NCI-H345 treated with DMSO at 0.1 percent for 48 hours (cell line): ENCODE data around the gene ADAM12.

Source experiments
- DNase-seq: peaks from one replicate; lab custom pipeline; 2025; ENCODE audit not compliant: unreplicated experiment; lab: John Stamatoyannopoulos, UW

Gene ADAM12

DNA sequence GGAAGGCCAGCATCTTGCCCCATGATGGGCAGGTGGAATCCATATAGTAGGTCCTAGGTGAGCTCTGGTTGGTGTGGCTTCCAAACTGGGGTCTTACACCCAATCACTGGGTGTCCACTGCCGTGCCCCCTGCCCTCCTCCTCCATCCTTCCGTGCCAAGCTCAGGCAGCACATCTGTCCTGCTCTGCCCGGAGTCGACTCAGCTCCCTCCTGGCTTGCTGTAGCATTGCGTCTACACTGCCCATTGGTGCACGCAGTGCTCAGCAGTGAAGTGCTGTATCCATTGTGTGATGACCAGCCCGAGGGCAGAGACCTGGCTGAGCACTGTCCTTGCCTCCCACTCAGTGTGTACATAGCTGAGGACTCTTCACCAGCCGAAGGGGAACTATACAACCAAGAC is 148.4 kb downstream of the ADAM12 start:
- no peak for DNase-seq

DNA sequence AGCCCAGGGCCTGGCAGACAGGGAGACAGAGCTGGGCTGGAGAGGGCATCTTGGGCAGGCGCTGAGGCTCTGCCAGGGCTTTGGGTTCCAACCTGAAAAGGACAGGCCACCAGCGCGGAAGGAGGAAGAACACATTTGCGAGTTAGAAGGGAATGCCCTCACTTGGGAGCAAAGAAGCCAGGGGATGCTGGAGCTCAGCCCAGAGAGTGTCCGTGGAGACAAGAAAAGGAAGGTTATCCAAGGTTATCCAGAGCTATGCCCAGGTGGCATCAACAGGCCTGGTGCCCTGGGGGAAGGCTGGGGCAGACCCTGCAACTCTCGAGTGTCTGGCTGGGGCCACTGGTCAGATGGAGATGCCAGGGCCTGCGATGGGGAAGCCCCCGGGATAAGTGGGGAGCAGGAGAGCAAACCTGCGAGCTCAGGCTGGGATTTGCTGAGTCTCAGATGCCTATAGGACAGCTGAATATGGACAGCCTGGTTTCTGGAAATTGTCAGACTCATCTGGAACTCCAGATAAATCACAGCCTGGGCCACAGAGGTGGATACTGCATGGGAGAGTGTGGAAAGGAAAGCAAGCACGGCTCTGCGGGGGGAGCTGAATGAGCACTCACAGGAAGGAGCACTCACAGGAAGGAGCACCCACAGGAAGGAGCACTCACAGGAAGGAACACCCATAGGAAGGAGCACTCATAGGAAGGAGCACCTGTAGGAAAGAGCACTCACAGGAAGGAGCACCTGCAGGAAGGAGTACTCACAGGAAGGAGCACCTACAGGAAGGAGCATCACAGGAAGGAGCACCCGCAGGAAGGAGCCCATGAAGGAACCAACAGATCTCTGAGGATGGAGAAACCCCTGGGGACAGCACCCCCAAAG is 152.1 kb downstream of the ADAM12 start:
- no peak for DNase-seq

DNA sequence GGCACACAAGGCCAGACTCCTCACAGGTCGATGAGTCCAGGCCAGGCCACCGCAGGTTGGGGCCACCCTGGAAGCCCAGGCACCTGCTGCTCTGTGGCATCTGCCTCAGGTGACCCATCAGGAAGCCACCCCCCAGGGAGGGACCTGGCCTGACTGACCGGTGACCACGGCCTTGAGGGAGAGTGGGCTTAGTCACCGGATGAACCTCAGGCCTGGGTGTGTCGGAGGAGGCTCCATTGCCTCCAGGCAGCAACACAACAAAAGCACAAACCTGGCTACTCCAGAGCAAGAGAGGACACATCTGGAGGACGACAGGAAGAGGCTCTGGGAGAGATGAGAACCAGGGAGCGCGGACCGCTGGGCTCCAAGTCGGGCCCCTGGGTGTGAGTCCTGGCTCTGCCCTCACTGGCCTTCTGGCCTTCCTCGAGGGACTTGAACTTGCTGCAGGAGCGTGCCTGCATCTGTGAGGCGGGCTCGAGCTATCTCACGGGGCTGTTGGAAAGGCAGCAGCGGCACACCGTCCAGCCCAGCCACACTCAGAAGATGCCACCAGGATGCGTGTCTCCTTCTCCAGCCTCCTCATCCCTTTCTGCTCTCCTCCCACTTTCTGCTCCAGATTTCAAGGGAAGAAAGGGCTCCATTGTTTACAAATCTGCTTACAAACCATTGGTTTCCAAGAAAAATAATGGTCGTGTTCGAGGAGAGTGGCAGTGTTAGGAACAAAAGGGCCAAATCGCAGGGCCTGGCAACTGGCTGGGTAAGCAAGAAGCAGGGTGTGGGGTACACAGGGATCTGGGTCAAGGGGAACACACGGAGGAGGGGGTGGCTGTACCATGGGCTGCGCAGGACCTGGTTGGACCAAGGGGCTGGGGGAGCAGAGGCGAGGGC is 152.9 kb downstream of the ADAM12 start:
- no peak for DNase-seq

DNA sequence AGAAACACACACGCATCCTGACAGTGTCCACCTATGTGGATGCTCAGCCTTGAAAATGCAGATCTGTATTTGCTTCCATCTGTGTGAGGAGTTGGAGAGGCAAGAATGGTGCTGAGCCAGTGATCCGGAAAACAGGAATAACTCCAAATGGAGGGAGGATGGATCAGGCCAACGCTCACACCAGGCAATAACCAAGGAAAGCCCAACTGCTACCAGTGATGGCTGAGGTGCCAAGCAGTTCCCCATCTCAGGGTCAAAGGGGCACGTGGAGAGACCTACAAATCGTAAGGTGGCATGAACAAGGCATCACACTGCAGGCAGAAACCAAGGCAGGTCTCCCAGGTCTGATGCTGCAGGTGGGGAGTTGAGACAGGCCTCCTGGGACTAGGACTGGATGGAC is 153.6 kb downstream of the ADAM12 start:
- DNase-seq = no peak

DNA sequence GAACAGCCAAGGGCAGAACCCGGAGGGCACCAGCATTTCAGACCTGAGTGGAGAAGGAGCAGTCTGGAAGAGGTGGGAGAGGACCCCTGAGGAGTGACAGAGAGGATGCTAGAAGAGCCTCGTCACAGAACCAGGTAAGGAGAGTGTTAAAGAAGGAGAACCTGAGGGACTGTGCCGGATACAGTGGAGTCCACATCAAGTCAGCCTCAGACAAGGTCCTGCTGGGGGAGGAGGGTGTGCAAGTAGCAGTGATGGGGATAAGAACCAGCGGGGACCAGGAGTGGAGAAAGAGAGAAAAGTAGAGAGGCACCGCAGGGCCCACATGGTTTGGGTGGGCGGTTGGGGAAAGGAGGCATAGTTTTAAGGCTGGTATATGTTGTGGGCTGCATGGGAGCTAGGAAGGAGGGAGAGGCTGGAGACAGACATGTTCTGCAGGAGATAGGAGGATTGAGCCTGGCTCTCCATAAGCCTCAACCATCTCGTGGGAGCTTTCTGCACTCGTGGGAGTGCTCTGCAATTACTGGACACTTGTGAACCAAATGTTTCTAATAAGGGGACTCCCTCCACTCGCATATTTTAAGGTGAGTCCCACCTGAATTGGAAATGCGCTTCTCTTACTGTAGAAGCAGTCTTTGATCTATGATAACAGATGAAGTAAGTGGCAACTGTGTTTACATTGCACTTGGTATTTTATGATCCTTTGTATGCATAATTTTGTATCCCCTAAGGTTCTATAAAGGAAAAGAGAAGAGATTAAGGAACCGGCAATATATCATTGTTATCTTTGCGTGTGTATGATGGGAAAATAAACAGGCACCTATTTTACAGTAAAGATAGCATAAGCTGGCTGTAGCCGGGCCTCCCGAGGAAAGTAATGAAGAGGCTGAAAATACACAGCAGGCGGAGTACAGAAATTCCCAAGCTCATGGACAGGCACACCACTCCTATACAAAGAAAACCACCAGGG is 154.8 kb downstream of the ADAM12 start:
- DNase-seq = no peak

DNA sequence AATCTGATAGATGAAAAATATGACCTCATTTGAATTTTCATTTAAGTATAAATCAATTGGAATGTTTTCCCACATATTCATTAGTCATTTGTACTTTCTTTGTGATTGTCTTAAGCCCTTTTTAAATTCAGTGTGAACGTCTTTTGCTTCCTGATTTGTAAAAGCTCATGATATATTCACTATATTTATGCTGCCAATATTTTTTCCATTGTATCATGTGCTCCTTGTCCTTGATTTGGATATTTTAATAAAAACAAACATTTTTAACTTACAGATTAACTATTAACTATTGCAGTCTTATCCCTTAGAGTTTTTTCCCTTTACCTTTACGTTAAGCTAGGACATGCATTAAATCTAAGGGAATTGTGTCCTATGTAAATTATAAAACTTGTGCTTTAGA is 157.7 kb downstream of the ADAM12 start:
- no peak for DNase-seq

DNA sequence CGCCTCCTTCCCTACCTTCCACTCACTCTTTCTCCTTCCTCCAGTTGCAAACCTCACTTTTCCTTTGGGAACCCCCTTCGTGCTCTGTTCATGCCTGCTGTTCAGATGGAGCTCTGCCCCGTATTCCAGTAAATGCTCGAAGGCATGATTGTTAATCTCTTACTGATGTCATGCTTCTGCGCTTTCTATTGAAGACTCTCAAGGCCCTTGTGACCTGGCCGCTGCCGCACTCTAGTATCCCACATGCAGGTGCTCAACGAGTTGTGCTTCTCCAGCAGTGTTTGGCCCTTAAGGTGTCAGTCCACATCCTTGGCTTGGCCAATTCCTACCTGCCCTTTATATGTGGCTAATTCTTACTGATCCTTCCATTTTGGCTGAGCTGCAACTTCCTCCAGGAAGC is 158.6 kb downstream of the ADAM12 start:
- DNase-seq = no peak

DNA sequence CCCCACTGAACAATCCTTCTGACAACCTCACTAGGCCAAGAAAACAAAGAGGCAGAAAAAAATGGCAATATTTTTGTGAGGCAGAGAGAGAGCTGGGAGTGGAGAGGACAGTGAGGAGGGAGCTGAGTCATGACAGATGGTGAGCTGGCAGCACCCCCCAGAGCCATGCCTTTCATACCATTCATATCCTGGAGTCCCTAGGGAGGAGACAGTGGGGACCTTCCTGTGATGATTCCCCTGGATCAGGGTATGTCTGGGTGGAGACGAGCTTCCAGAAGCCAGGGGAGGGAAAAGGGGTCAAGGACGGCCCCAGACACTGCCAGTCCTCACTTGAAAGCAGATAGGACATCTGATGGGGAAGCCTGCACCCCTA is 160.5 kb downstream of the ADAM12 start:
- no peak for DNase-seq

DNA sequence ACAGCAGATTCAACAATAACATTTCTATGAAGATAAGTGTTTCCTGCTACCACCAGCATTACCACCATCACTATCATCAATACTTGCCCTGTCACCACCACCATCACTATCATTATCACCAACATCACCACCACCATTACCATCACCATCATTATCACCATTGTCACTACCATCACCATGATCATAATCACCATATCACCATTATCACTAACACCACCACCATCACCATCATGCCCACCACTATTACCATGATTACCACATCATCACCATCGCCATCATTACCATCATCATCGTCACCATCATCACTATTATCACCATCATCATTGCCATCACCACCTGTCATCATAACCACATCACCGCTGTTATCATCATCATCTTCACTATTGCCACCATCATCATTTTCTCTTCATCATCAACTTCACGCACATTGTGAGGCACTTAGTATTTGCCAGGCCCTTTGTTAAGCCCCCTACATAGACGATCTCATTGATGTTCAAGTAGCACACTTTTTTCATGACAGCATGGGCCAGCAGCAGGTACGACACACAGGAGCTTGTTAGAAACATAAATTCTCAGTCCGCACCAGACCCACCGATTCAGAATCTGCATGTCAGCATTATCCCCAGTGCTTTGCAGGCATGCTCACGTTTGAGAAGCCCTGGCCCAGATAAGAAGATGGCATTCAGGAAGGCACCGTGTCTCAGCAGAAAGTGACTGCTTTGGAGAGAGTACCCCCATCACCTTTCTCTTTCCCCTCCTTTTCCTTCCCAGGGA is 161.1 kb downstream of the ADAM12 start:
- DNase-seq = no peak

DNA sequence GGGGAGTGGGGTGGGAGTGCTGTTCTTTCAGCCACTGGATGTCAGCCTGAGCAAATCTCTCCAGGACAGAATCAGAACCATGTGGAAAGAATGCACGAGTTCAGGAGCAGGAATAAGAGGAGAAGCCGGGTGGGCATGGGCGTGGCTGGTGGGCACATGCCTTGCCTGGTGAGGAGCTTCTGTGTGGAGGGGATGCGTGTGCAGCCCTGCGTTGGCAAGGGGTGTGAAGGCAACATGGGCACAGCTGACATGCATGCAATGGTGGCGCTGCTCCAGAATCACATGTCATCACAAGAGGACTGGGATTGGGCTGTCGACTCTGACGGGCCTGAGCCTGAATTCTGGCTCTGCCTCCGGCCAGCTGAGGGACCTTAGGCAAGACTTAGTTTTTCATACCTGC is 162.1 kb downstream of the ADAM12 start:
- no peak for DNase-seq

DNA sequence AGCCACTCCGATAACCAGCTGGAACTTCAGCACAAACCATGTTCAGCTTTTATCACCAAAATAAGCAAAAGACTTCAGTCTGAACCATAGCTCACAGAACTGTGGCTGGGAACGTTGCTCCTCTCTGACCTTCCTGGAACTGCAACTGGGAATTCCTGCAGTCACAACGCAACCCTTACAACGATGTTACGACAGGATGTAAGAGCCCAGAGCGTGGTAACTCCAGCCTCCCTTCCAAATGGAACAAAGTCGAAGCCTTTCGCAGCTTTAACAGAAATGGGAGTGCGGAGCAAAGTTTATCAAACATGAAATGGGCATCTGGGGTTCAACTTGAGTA is 162.6 kb downstream of the ADAM12 start:
- no peak for DNase-seq

DNA sequence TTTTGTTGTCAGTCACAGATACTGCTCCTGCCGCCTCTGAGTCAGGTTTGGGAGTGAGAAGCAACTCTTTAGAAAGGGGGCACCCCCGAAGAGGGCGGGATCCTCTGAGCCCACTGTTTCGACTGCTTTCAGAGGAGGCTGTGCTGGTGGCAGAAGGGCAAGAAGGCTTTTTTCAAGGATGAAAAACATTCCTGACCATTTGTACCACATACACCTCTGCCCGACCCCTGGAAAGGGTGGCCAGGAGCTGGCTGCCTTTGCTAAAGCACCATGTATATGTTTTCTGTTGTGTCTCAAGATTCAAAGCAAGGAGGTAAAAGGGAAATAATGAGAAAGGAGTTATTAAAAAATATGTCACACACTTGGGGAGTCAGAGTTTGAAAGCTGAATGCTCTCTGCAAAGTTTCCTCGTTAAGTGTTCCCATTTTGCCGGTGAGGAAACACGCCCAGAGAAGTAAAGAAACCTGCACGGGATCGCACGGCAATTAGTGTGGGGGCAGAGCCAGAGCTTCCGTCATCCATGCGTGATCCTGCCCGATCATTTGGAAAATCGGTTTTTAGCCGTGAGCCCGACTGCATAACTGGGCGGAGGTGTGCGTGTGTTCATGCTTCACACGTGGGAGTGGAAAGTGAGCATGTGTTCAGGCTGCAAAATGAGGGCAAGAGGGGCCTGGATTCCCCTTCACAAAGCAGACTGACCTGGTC is 163.2 kb downstream of the ADAM12 start:
- DNase-seq = no peak

DNA sequence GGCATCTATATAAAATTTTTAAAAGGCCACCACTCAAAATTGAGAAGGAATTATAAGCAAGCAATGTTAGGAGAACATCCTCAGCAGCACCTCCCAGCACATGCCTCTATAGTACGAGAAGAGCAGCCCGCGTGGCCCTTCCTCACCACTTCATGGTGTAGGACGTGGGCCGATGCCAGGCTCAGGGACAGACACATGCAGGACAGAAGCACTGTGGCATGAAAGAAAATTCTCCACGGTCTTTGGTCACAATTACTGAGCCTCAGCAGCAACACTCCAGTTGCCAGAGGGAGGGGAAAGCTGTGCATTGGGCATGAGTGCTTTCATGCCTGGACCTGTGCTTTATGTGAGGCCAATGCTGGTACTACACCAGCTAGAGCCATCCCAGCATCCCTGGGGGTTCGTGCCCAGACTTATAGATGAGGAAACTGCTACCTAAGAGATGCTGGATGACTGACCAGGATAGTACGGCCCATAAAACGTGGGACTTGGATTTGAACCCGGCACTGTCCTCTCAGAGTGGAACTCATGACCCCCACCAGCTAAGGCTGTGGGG is 164.7 kb downstream of the ADAM12 start:
- no peak for DNase-seq

DNA sequence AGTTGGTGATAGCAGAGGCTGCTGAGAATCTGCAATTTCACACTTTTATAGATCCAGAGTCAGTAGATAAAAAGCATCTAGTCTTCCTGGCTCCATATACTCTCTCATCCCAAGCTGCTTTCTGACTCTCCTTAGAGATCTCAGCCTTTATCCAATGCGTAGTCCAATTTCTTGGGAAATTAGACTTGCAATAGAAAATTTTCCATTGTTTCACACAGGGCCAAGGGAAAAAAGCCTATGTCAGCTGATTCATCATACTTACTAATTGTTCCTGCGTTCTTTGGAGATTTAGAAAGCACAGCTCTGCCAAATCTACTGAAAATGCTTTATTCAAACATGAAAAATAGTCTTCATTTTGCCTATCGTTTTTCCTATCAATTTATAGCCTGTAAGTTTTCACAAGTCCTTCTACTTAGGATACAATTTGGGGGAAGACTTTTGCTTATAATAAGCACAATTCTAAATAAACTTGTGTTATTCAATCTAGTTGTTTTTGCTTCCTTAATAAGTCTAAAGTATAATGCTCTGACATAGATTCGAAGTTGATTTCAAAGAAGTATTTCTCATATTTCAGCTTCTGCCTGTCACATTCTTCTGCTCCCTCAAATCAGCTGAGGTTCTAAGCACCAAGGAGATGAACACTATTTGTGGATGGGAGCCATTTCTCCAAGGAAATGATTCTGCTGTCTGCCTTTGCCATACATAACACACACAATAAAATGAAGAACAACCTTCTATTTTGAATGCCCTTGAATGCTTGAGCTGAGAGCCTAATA is 165.4 kb downstream of the ADAM12 start:
- DNase-seq = no peak

DNA sequence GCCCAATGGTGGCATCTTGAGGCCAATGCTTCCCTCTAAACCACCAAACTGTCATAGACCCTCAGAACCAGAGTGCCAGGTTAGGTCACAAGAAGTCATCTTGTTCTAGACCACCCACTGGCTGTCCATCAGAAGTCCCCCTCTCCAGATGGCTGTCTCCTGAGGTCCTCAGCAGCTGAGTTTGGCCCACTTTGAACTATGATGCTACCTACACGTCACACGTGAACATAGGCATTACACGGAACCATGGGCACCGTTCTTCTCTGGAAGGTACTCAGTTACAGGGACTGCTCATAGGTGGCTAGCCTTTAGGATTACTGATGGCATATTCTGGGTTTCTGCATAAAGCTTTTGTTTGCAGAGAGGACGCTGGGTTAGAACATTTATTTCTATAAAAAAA is 166.4 kb downstream of the ADAM12 start:
- DNase-seq = no peak

DNA sequence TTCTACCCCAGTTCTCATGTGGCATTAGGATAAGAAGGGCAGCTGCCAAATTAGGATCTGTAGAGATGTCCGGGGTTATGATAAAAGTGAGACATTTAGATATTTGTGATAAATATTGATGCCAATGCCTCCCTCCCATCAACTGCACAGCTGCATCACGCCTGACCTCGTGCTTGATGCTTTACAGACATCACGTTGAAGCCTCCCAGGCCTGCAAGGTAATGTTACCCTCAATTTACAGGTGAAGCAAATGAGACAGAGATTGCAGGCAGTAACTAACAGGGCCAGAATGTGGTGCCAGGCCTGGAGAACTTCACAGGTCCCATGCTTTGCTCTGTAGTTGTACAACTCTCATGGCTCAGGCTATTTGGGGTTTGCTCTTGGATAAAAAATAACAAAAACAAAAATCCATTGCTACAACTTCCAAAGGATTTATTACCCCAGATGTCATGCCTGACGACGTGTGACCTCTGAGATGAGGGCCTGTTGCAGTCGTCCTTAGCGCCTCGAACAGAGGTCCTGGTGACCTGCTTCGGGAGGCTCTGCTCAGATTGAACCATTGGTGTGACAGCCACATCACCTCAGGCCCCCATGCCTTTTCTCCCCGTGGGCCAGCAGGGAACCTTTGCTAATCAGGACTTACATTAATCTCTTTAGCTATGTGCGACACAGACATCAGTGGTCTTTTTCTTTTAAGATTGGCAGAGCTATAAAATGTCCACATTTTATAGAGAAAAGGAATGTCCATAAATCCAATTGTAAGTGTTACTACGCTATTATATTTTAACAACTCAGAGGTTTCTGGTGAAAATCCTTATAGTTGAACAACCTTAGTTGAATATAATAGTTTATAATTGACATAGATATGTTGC is 169.3 kb downstream of the ADAM12 start:
- DNase-seq = no peak

DNA sequence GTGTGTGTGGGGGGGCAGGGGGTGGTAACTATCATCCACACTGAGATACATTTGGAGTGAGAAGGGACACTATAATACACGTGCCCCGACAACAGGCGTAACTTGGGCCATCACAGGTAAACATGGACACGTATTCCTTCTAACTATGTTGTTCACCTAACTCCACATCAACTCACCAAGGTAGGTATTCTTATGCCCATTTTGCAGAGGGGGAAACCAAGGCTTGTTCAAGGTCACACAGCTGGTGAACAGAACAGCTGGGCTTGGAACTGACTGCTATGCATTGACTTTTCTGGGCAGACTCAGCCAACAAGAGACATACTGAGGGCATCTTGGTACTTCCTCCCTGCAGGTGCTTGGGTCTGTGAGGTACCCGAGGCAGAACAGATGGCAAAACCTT is 170.1 kb downstream of the ADAM12 start:
- no peak for DNase-seq

DNA sequence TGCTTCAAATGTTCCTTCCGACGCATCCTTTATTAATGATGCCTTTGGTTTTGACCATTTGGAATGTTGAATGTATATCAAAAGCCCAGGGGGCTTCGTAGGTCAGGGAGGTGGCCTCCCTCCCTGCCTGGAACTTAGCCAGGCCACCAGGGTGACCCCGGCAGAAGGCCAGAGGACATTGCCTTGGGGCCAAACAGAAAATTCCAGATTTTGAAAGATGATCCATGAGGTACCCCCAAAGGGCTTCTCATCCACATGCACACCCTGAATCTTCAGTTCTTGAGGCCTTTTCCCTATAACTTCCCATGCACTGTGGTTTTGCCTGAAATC is 171.7 kb downstream of the ADAM12 start:
- no peak for DNase-seq
